Natural killer cell treated with Interleukin-12 subunit alpha and Interleukin-12 subunit beta and Interleukin-15 and Interleukin-18, amount 100 ng/mL, for 72 hours (primary cell): Measurements from ENCODE around the gene GJC2. TPM values are rescaled to one million over a fixed set of nuclear protein-coding genes. Genes with fewer than 3 reads are reported as not detected.

Experiments
- ATAC-seq, 2 donors: fragments of 150-1000 bp; cut with Tn5 transposase in 1 of 2; sonication (Bioruptor Pico), chemical (Tn5 transposase) in 1 of 2; 2 replicates each; pipeline ENCODE4 v1.10.0; 2021
- DNase-seq: peaks from one replicate; pipeline ENCODE4 v3.0.0; 2022; ENCODE audit warnings: low spot score
- H3K27ac Mint-ChIP-seq, 2 donors: 1 replicate in 1 of 2; 2 replicates in 1 of 2; pipeline ENCODE4 v1.8.0; 2022; ENCODE audit warnings: mixed read lengths in 2 of 2, mild to moderate bottlenecking in 1 of 2, moderate library complexity in 1 of 2
- H3K27me3 Mint-ChIP-seq, 2 donors: 1 replicate in 1 of 2; 2 replicates in 1 of 2; pipeline ENCODE4 v1.8.0; 2022; ENCODE audit warnings: mixed read lengths in 2 of 2
- H3K36me3 Mint-ChIP-seq: one replicate; pipeline ENCODE4 v1.8.0; 2022; ENCODE audit warnings: mixed read lengths
- H3K4me1 Mint-ChIP-seq, 2 donors: 1 replicate in 1 of 2; 2 replicates in 1 of 2; pipeline ENCODE4 v1.8.0; 2022; ENCODE audit warnings: low read depth in 2 of 2, mixed read lengths in 2 of 2, mild to moderate bottlenecking in 1 of 2
- H3K4me3 Mint-ChIP-seq: one replicate; pipeline ENCODE4 v1.8.0; 2022; ENCODE audit warnings: mixed read lengths
- H3K9me3 Mint-ChIP-seq: 2 replicates; pipeline ENCODE4 v1.8.0; 2022; ENCODE audit warnings: mixed read lengths
- total RNA-seq, 2 donors: library from RNA; stranded (reverse); gene quantifications; one replicate each; pipeline ENCODE4 v1.2.3, GENCODE V29; 2022

The GJC2 gene
- total RNA-seq, 2 donors from 2014 or later: 2.1 to 2.2 TPM

- H3K9me3 Mint-ChIP-seq: no peaks in the 10 kb centered on the region
- H3K36me3 Mint-ChIP-seq: no peaks in the 10 kb centered on the region
- H3K27ac Mint-ChIP-seq: no peak overlapping the region
- no peaks in the 10 kb centered on the region for H3K27me3 Mint-ChIP-seq
- peak; percentile 37 for DNase-seq
- ATAC-seq: no peak
- H3K4me1 Mint-ChIP-seq: peaks cover 15 to 18% of the 10 kb centered on the region in 2 donors
- no peak overlapping the region for H3K4me3 Mint-ChIP-seq
These were observed 4.8 kb upstream of the GJC2 start for GRCh38 chr1:228144993-228145343.

GRCh38 chr1:228145463-228146416 lies 4.0 kb upstream of the GJC2 start:
- peaks cover 15 to 18% of the 10 kb centered on the region in 2 donors for H3K4me1 Mint-ChIP-seq
- no peaks in the 10 kb centered on the region for H3K9me3 Mint-ChIP-seq
- DNase-seq: peak; percentile 45
- no peak overlapping the region for H3K4me3 Mint-ChIP-seq
- no peak for ATAC-seq
- no peaks in the 10 kb centered on the region for H3K27me3 Mint-ChIP-seq
- no peak overlapping the region for H3K27ac Mint-ChIP-seq
- no peaks in the 10 kb centered on the region for H3K36me3 Mint-ChIP-seq

GRCh38 chr1:228146417-228147150 lies 3.1 kb upstream of the GJC2 start:
- Mint-ChIP-seq H3K36me3 (no peaks in the 10 kb centered on the region), H3K4me1 (peaks cover 15 to 18% of the 10 kb centered on the region in 2 donors), H3K4me3 (no peak overlapping the region), H3K27ac (no peak overlapping the region), H3K27me3 (no peaks in the 10 kb centered on the region), H3K9me3 (no peaks in the 10 kb centered on the region)
- peak; percentile 23 for DNase-seq
- ATAC-seq: no peak

GRCh38 chr1:228147151-228147693 lies 2.5 kb upstream of the GJC2 start:
- peak; percentile 46 for DNase-seq
- H3K9me3 Mint-ChIP-seq: no peaks in the 10 kb centered on the region
- H3K4me1 Mint-ChIP-seq: peaks cover 15 to 18% of the 10 kb centered on the region in 2 donors
- H3K36me3 Mint-ChIP-seq: no peaks in the 10 kb centered on the region
- H3K27ac Mint-ChIP-seq: no peak overlapping the region
- no peak for ATAC-seq
- no peaks in the 10 kb centered on the region for H3K27me3 Mint-ChIP-seq
- H3K4me3 Mint-ChIP-seq: no peak overlapping the region

- H3K4me3 Mint-ChIP-seq: no peak overlapping the region
- DNase-seq: peak; percentile 59
- no peaks in the 10 kb centered on the region for H3K27me3 Mint-ChIP-seq
- no peaks in the 10 kb centered on the region for H3K36me3 Mint-ChIP-seq
- ATAC-seq: no peak
- H3K9me3 Mint-ChIP-seq: no peaks in the 10 kb centered on the region
- peaks cover 13 to 20% of the 10 kb centered on the region in 2 donors for H3K4me1 Mint-ChIP-seq
- no peak overlapping the region for H3K27ac Mint-ChIP-seq
These were observed 2.0 kb upstream of the GJC2 start for GRCh38 chr1:228147768-228148167.

- Mint-ChIP-seq H3K9me3 (no peaks in the 10 kb centered on the region), H3K27me3 (no peaks in the 10 kb centered on the region), H3K4me1 (peaks cover 8 to 18% of the 10 kb centered on the region in 2 donors), H3K36me3 (no peaks in the 10 kb centered on the region), H3K4me3 (no peak overlapping the region), H3K27ac (no peak overlapping the region)
- DNase-seq: peak; percentile 40
- ATAC-seq: no peak
These were observed 1.4 kb upstream of the GJC2 start for GRCh38 chr1:228148196-228148861.

- H3K27ac Mint-ChIP-seq: no peak overlapping the region
- DNase-seq: peak; percentile 29
- no peak for ATAC-seq
- no peaks in the 10 kb centered on the region for H3K36me3 Mint-ChIP-seq
- no peak overlapping the region for H3K4me3 Mint-ChIP-seq
- no peaks in the 10 kb centered on the region for H3K27me3 Mint-ChIP-seq
- no peaks in the 10 kb centered on the region for H3K9me3 Mint-ChIP-seq
- H3K4me1 Mint-ChIP-seq: peaks cover 1 to 12% of the 10 kb centered on the region in 2 donors
These were observed 760 bp upstream of the GJC2 start for GRCh38 chr1:228148935-228149405.

- ATAC-seq: peak in 1 of 2 donors; percentile 1
- DNase-seq: peak; percentile 49
- no peaks in the 10 kb centered on the region for H3K27me3 Mint-ChIP-seq
- peaks cover 0 to 9% of the 10 kb centered on the region in 2 donors for H3K4me1 Mint-ChIP-seq
- H3K9me3 Mint-ChIP-seq: no peaks in the 10 kb centered on the region
- H3K27ac Mint-ChIP-seq: no peak overlapping the region
- H3K36me3 Mint-ChIP-seq: no peaks in the 10 kb centered on the region
- H3K4me3 Mint-ChIP-seq: no peak overlapping the region
These were observed 360 bp downstream of the GJC2 start for GRCh38 chr1:228150120-228150460.

GRCh38 chr1:228150461-228151179 lies 890 bp downstream of the GJC2 start:
- ATAC-seq (no peak), DNase-seq (peak; percentile 54)
- Mint-ChIP-seq H3K27ac (no peak overlapping the region), H3K27me3 (no peaks in the 10 kb centered on the region), H3K9me3 (no peaks in the 10 kb centered on the region), H3K4me3 (no peak overlapping the region), H3K36me3 (no peaks in the 10 kb centered on the region), H3K4me1 (peaks cover 0 to 9% of the 10 kb centered on the region in 2 donors)

- Mint-ChIP-seq H3K9me3 (no peaks in the 10 kb centered on the region), H3K36me3 (no peaks in the 10 kb centered on the region), H3K27me3 (no peaks in the 10 kb centered on the region), H3K4me3 (no peak overlapping the region), H3K27ac (peak overlapping the region in 1 of 2 donors; percentile 37), H3K4me1 (peaks cover 0 to 9% of the 10 kb centered on the region in 2 donors)
- peak; percentile 48 for DNase-seq
- ATAC-seq: peak in 1 of 2 donors; percentile 13
These were observed 1.6 kb downstream of the GJC2 start for GRCh38 chr1:228151180-228151925.

- Mint-ChIP-seq H3K4me1 (peaks cover 0 to 9% of the 10 kb centered on the region in 2 donors), H3K27ac (no peak overlapping the region), H3K9me3 (no peaks in the 10 kb centered on the region), H3K4me3 (no peak overlapping the region), H3K27me3 (no peaks in the 10 kb centered on the region), H3K36me3 (no peaks in the 10 kb centered on the region)
- peak; percentile 44 for DNase-seq
- ATAC-seq: no peak
These were observed 2.6 kb downstream of the GJC2 start for GRCh38 chr1:228152097-228152917.

- DNase-seq (no peak), ATAC-seq (no peak)
- H3K9me3 Mint-ChIP-seq: no peaks in the 10 kb centered on the region
- H3K27me3 Mint-ChIP-seq: no peaks in the 10 kb centered on the region
- H3K4me1 Mint-ChIP-seq: peaks cover 0 to 9% of the 10 kb centered on the region in 2 donors
- no peaks in the 10 kb centered on the region for H3K36me3 Mint-ChIP-seq
- H3K27ac Mint-ChIP-seq: no peak overlapping the region
- no peak overlapping the region for H3K4me3 Mint-ChIP-seq
These were observed 3.2 kb downstream of the GJC2 start for GRCh38 chr1:228152918-228153258.
